Mesangial cell (primary cell): ENCODE measurements around the gene PIGA. TPM values are rescaled to one million over a fixed set of nuclear protein-coding genes. Genes with fewer than 3 reads are reported as not detected.

Experiments
- total RNA-seq: library from RNA; depleted of rRNA; stranded (reverse); fragments of >200 nt; gene quantifications from 2 replicates; pipeline ENCODE4 v1.2.3, GENCODE V29; 2015

PIGA gene
- 2.5 and 5.4 TPM in 2 replicates for total RNA-seq

GRCh38 chrX:15335135-15336022 is at the start of gene PIGA:
TSS of gene PIGA (minus strand) at chrX:15335523. CDS start at chrX:15331930, 3,593 bp downstream.

DNA sequence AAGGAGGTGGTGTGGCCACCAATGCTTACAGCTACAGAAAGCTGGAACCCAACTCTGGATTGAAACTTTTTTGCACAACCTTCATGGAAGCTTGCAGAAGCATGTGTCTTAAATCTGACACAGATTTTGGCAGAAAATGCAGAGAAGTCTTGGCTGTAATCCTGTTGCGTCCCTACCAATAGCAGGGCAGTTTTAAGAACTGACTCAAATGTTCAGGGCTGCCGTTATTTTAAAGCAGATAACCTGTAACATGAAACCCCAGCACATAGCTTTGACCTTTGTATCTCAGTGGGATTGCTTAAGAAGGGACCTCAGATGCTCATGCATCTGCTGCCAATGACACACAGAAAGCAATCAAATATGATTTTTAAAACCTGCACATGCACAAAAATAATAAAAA is 49.0 kb upstream of the PIGA start, which contains the start of gene VEGFD:
Gene VEGFD (minus strand): TSS at position 110 of the 400 bp plus-strand sequence. CDS start 467 bp downstream, outside the sequence.

DNA sequence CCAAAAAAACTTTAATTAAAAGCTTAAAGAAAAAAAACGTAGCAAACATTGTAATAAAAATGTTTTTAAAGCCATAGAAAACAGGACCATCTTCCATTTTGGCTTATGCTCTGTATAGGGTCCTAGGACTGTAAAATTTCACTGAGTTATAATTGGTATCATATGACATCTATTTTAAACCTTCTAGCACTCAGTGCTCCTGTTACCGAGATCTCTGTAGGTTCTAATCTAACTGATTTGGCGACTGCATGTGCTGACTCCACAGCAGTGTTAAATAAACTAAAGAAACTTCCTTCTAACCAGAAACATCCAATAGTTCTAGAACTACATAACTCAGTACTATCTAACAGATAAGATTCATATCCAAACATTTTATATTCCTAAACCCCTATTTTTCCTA is 19.8 kb downstream of the PIGA start, which contains the start of gene ASB11:
Gene ASB11 (minus strand): TSS at position 132 of the 400 bp plus-strand sequence. CDS start 35 bp downstream, at position 97.

GRCh38 chrX:15269618-15270521 is 65.5 kb downstream of the PIGA start, which contains the start of gene ASB9:
TSS of gene ASB9 (minus strand) at chrX:15270083. CDS start at chrX:15269874, 209 bp downstream.

Other genes with a start within 250 kb of the PIGA start
- gene ASB9, start 65.4 kb downstream of the PIGA start, total RNA-seq = 2.2 and 4.2 TPM in 2 replicates
- not detected in 2 replicates for gene ASB11, start 19.9 kb downstream of the PIGA start, total RNA-seq
- gene VEGFD, start 48.9 kb upstream of the PIGA start, total RNA-seq = not detected in 2 replicates
- 4.2 and 5.1 TPM in 2 replicates for gene PIR, start 157.8 kb upstream of the PIGA start, total RNA-seq
- not detected in 2 replicates for gene BMX, start 165.3 kb upstream of the PIGA start, total RNA-seq